Urothelium cell line (cell line): ENCODE data around the gene STK11IP.

Experiments used
- DNase-seq: peaks from one replicate; pipeline ENCODE4 v3.0.0; 2011; ENCODE audit warnings: low spot score, mixed read lengths
- FAIRE-seq: peaks from 2 replicates; lab custom pipeline; 2011; peaks lifted over from hg19 to GRCh38; lab: Jason Lieb, UNC

Gene STK11IP, protein sequence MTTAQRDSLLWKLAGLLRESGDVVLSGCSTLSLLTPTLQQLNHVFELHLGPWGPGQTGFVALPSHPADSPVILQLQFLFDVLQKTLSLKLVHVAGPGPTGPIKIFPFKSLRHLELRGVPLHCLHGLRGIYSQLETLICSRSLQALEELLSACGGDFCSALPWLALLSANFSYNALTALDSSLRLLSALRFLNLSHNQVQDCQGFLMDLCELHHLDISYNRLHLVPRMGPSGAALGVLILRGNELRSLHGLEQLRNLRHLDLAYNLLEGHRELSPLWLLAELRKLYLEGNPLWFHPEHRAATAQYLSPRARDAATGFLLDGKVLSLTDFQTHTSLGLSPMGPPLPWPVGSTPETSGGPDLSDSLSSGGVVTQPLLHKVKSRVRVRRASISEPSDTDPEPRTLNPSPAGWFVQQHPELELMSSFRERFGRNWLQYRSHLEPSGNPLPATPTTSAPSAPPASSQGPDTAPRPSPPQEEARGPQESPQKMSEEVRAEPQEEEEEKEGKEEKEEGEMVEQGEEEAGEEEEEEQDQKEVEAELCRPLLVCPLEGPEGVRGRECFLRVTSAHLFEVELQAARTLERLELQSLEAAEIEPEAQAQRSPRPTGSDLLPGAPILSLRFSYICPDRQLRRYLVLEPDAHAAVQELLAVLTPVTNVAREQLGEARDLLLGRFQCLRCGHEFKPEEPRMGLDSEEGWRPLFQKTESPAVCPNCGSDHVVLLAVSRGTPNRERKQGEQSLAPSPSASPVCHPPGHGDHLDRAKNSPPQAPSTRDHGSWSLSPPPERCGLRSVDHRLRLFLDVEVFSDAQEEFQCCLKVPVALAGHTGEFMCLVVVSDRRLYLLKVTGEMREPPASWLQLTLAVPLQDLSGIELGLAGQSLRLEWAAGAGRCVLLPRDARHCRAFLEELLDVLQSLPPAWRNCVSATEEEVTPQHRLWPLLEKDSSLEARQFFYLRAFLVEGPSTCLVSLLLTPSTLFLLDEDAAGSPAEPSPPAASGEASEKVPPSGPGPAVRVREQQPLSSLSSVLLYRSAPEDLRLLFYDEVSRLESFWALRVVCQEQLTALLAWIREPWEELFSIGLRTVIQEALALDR

DNA sequence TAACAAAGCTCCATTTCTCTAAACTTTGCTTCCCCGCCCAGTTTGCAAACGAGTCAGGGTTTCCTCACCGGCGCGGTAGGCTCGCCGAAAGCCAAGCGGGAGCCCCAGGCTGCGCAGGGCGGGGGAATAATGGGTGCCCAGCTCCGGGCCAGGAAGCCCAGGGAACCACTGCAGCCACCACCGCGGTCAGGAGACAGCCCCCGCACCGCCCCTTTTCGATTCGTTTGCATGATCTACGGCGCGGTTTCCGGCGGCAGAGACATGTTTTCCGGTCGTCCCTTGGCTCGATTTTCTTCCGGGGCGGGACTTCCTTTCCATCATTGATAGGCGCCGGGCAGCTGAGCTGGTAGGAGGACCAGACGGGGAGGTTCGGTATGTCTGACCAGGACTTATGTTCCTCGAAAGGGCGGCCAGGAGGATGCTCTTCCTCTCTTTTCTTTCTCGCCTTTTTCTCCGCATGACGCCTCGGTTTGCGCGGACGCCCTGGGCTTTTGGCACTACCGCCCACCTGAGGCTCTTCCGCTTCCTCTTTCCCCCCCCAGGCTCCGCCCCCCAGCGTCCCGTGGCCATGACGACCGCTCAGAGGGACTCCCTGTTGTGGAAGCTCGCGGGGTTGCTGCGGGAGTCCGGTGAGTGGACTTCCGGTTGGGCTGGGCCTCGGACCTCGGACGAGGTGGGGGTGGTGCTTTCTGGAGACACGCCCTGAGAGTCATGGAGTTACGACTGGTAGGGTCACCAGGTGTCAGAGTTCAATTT, at the start of gene STK11IP:
TSS of gene STK11IP (plus strand) at position 306 of the 756 bp plus-strand sequence. CDS start at position 569, 263 bp downstream.
- peak; percentile 99 for DNase-seq
- FAIRE-seq = no peak

- FAIRE-seq (no peak), DNase-seq (no peak)
These were observed 48.7 kb upstream of the STK11IP start for GRCh38 chr2:219548990-219549389.

- FAIRE-seq (no peak), DNase-seq (no peak)
These were observed 48.0 kb upstream of the STK11IP start for GRCh38 chr2:219549619-219550018.

- FAIRE-seq (no peak), DNase-seq (peak; percentile 55)
These were observed 45.9 kb upstream of the STK11IP start for GRCh38 chr2:219551441-219552381.

DNA sequence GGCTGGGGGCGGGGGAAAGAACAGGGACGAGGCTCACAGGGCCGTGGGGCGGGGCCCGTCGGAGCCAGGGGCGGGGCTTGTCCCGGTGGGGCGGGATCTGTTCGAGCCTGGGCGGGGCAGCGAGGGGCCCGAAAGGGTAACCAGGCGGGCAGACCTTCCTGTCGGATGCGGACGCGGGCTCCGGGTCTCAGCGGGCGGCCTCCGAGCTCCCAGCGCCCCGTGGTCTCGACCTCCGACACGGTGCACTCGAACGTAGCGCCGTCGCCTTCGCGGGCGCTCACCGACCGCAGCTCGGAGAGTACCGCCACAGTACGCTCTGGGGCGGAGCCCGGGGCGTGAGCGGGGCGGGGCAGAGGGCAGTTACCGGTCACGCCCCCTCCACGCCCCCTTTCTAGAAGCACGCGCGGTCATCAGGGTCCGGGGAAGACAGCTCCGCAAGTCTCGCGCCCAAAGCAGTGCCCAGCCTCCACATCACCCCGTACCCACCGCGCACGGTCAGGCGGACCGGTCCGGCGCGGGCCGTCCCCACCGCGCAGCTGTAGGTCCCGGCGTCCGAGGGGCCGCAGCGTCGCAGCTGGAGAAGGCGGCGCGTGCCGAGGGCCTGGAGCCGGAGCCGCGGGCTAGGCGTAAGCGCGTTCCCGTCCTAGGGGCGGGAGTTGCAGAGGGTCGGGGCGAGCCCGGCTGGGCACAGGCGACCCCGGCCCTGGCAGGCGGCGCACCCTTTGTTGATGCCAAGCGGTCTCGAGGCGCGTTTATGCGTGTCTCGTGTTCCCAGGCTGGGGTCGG, 45.1 kb upstream of the STK11IP start:
- DNase-seq = peak; percentile 92
- FAIRE-seq = peak; percentile 55

DNA sequence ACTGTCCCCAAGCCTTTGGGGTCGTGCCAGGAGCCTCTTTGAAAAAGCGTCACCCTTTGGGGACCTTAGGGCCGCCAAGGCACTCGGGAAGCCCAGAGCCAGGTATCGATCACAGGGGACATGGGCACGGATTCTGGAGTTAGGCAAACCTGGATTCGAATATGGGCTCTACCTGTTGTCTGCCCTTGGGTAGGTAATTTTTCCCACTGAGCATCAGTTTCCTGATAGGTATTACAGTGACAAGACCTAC, 44.6 kb upstream of the STK11IP start:
- DNase-seq = no peak

GRCh38 chr2:219553463-219553963, 44.1 kb upstream of the STK11IP start:
- DNase-seq (no peak), FAIRE-seq (no peak)

More for the DNA sequence above, 44.6 kb upstream of the STK11IP start:
- FAIRE-seq = no peak

- DNase-seq (no peak), FAIRE-seq (no peak)
These were observed 43.3 kb upstream of the STK11IP start for GRCh38 chr2:219554350-219554749.

GRCh38 chr2:219555956-219556355, 41.7 kb upstream of the STK11IP start:
- no peak for FAIRE-seq
- no peak for DNase-seq

- no peak for DNase-seq
- no peak for FAIRE-seq
These were observed 41.2 kb upstream of the STK11IP start for GRCh38 chr2:219556413-219556812.

- no peak for FAIRE-seq
- no peak for DNase-seq
These were observed 40.3 kb upstream of the STK11IP start for GRCh38 chr2:219557320-219557719.

DNA sequence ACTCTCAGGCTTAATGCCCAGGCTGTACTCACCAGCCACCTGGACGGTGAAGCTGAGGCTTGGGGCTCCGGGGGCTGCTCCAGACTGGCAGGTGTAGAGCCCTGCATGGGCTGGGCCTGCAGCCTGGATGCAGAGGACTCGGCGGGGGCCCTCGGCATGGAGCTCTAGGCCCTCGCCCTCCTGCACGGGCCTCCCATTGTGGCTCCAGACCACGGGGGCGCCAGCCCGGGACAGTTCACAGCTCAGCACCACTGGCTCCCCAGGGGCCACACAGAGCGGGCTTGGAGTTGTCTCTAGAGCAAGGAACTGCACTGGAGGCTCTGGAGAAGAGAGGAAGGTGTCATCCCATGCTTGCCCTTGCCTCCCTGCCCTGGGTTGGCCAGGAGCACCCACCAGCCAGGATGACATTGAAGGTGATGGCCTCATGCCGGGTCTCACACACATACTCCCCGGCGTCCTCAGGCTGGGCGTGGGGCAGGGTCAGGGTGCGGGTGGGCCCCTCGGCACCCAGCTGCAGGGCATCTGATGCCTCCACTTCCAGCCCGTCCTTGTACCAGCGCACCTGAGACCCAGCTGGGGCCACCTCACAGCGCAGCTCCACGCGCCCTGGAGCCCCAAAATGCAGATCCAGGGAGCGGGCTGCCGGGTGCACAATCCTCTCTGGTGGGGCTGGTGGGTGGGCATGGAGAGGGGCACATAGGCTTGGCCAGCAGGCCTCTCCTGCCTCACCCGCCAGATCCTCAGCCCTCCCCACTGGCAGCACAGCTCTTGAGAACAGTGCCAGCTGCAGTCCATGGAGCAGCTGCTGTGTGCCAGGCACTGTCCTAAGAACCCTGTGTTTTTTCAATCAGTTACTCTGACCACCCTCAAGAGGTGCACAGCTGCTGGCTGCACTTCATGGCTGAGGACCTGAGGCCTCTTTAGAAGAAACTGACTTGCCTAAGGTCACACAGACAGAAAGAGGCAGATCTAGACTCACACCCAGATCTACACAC, 39.6 kb upstream of the STK11IP start:
- DNase-seq = no peak
- no peak for FAIRE-seq

GRCh38 chr2:219559156-219559915, 38.3 kb upstream of the STK11IP start:
- DNase-seq = no peak
- no peak for FAIRE-seq

- DNase-seq (peak; percentile 48), FAIRE-seq (no peak)
These were observed 37.4 kb upstream of the STK11IP start for GRCh38 chr2:219560037-219560892.

DNA sequence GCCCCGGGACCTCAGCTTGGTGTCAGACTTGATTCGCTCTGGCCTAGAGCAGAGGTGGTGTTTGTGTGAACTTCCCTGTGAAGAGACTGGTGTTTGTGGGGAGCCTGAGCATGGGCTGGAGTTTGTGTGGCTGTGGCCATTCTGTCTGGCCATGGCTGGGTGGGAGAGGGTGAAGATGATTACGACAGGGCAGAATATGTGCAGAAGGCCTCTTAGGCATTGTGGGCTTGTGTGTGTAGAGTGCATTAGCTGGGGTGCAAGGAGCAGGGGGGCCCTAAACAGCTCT, 36.8 kb upstream of the STK11IP start:
- no peak for FAIRE-seq
- no peak for DNase-seq
